KBM-7 (cell line): ENCODE results near the gene MOK.

Experiments used
- DNase-seq: peaks from one replicate; pipeline ENCODE4 v3.0.0-alpha.2; 2015
- in situ Hi-C: fragments of 300-500 bp; cut with MboI; formaldehyde crosslinking; loops from 2 replicates; pipeline ENCODE4 v1.14.3; 2020; ENCODE audit warnings: low sequenced_read_pairs, low pct_unique_long_range_greater_than_20kb, mixed read lengths

Gene MOK

GRCh38 chr14:102231476-102232347 is 73.3 kb downstream of the MOK start:
- in situ Hi-C loops: no loop called here
- DNase-seq: no peak

GRCh38 chr14:102230481-102231210 is 74.3 kb downstream of the MOK start:
- no peak for DNase-seq
- in situ Hi-C loops: no loop called here

- in situ Hi-C loops: no loop called here
- no peak for DNase-seq
Observed at GRCh38 chr14:102229739-102230092, 75.2 kb downstream of the MOK start.

- in situ Hi-C loops: no loop called here
- no peak for DNase-seq
Observed at GRCh38 chr14:102229071-102229738, 75.8 kb downstream of the MOK start.

GRCh38 chr14:102227184-102227964 is 77.6 kb downstream of the MOK start:
- in situ Hi-C loops: no loop called here

GRCh38 chr14:102226356-102227125 is 78.4 kb downstream of the MOK start:
- in situ Hi-C loops: no loop called here
- no peak for DNase-seq

More at GRCh38 chr14:102227184-102227964, 77.6 kb downstream of the MOK start:
- no peak for DNase-seq

GRCh38 chr14:102225936-102226335 is 79.0 kb downstream of the MOK start:
- in situ Hi-C loops: no loop called here
- DNase-seq: no peak

GRCh38 chr14:102225386-102225785 is 79.6 kb downstream of the MOK start:
- in situ Hi-C loops: no loop called here
- no peak for DNase-seq

- in situ Hi-C loops: no loop called here
- DNase-seq: no peak
Observed at GRCh38 chr14:102223682-102224081, 81.3 kb downstream of the MOK start.

- no peak for DNase-seq
- in situ Hi-C loops: no loop called here
Observed at GRCh38 chr14:102222751-102223150, 82.2 kb downstream of the MOK start.

- DNase-seq: no peak
- in situ Hi-C loops: no loop called here
Observed at GRCh38 chr14:102222009-102222575, 82.9 kb downstream of the MOK start.

- no peak for DNase-seq
- in situ Hi-C loops: no loop called here
Observed at GRCh38 chr14:102221026-102221425, 83.9 kb downstream of the MOK start.

- DNase-seq: no peak
- in situ Hi-C loops: no loop called here
Observed at GRCh38 chr14:102220031-102220430, 84.9 kb downstream of the MOK start.

GRCh38 chr14:102219316-102219715 is 85.6 kb downstream of the MOK start:
- in situ Hi-C loops: no loop called here
- DNase-seq: no peak

- in situ Hi-C loops: no loop called here
- no peak for DNase-seq
Observed at GRCh38 chr14:102218688-102219087, 86.3 kb downstream of the MOK start.

GRCh38 chr14:102217987-102218421 is 87.0 kb downstream of the MOK start:
- in situ Hi-C loops: no loop called here
- DNase-seq: no peak

GRCh38 chr14:102217399-102217798 is 87.6 kb downstream of the MOK start:
- no peak for DNase-seq
- in situ Hi-C loops: no loop called here

- DNase-seq: no peak
- in situ Hi-C loops: no loop called here
Observed at GRCh38 chr14:102215576-102216250, 89.3 kb downstream of the MOK start.
